CD4-positive, alpha-beta T cell (primary cell): ENCODE data around the gene KRT79. TPM values are rescaled to one million over a fixed set of nuclear protein-coding genes. Genes with fewer than 3 reads are reported as not detected.

ENCODE experiments used
- ATAC-seq: fragments of 200-7000 bp; cut with Tn5 transposase; one replicate; pipeline ENCODE4 v1.10.0; 2022; ENCODE audit warnings: mild to moderate bottlenecking; ENCODE audit not compliant: poor library complexity
- CTCF ChIA-PET: fragments of 350-600 bp; sonication (Branson Sonifier 250); formaldehyde crosslinking; loops from one replicate; lab custom pipeline; 2021; ENCODE audit warnings: antibody characterized with exemption, inconsistent platforms; lab: Charles Lee
- POLR2A ChIA-PET: fragments of 350-600 bp; sonication (Branson Sonifier 250); formaldehyde crosslinking; loops from one replicate; lab custom pipeline; 2021; ENCODE audit warnings: antibody characterized with exemption, inconsistent platforms; lab: Charles Lee
- DNase-seq, 14 experiments: peaks; one replicate each; pipeline ENCODE4 v3.0.0-alpha.2; 2013 to 2020; ENCODE audit warnings: mixed read lengths in 2 of 14
- H3K27ac ChIP-seq, 2 donors: one replicate each; pipeline versions ENCODE4 v1.5.1 to v1.7.0; 2013; ENCODE audit warnings: low read length in 2 of 2, low read depth in 1 of 2, mild to moderate bottlenecking in 1 of 2
- H3K27me3 ChIP-seq, 2 experiments: 1 replicate in 1 of 2; 2 replicates in 1 of 2; pipeline versions ENCODE4 v1.6.1 to v1.7.0; 2013; ENCODE audit warnings: low read length in 2 of 2, control low read depth in 1 of 2, mild to moderate bottlenecking in 1 of 2, moderate library complexity in 1 of 2; ENCODE audit not compliant: insufficient read depth in 2 of 2, control insufficient read depth in 1 of 2
- H3K36me3 ChIP-seq: one replicate; pipeline ENCODE4 v1.6.1; 2013; ENCODE audit warnings: low read length, control low read depth; ENCODE audit not compliant: insufficient read depth
- H3K4me1 ChIP-seq: one replicate; pipeline ENCODE4 v1.6.1; 2013; ENCODE audit warnings: low read length, control low read depth; ENCODE audit not compliant: insufficient read depth
- H3K4me3 ChIP-seq: one replicate; pipeline ENCODE4 v1.5.1; 2013; ENCODE audit warnings: mild to moderate bottlenecking, low read length, moderate library complexity
- H3K9me3 ChIP-seq, 2 experiments: 1 replicate in 1 of 2; 2 replicates in 1 of 2; pipeline versions ENCODE4 v1.6.1 to v1.7.0; 2013; ENCODE audit warnings: low read length in 2 of 2, mild to moderate bottlenecking in 2 of 2, control low read depth in 1 of 2, moderate library complexity in 1 of 2; ENCODE audit not compliant: control insufficient read depth in 1 of 2, insufficient read depth in 1 of 2
- H3K27ac Mint-ChIP-seq: one replicate; pipeline ENCODE4 v1.8.0; 2020; ENCODE audit warnings: mixed read lengths
- H3K27me3 Mint-ChIP-seq: one replicate; pipeline ENCODE4 v1.8.0; 2021; ENCODE audit warnings: mixed read lengths
- H3K36me3 Mint-ChIP-seq: one replicate; pipeline ENCODE4 v1.8.0; 2021; ENCODE audit warnings: low read depth, mixed read lengths
- H3K4me1 Mint-ChIP-seq: one replicate; pipeline ENCODE4 v1.8.0; 2021; ENCODE audit warnings: low read depth, mixed read lengths
- H3K4me3 Mint-ChIP-seq: one replicate; pipeline ENCODE4 v1.8.0; 2020; ENCODE audit warnings: mild to moderate bottlenecking, mixed read lengths
- H3K9me3 Mint-ChIP-seq: one replicate; pipeline ENCODE4 v1.8.0; 2020; ENCODE audit warnings: mixed read lengths
- intact Hi-C, 2 experiments: fragments of 100-400 bp; cut with DNase I in 1 of 2; cut with micrococcal nuclease in 1 of 2; formaldehyde crosslinking; loops; one replicate each; pipeline versions ENCODE4 v1.15.1 to v1.9.0; 2023 to 2025; cut with DNase I, micrococcal nuclease
- total RNA-seq, 174 experiments: library from RNA in 2 of 174; stranded (reverse) in 2 of 174; gene quantifications; one replicate each; pipeline ENCODE4 v1.2.3 and lab custom pipeline; 2021 to 2026
- TF ChIP-seq, protein P1 (sequence below): fragments of 200-600 bp; IDR thresholded peaks from one replicate; pipeline ENCODE4 v1.8.0; 2022; ENCODE audit warnings: antibody characterized with exemption, mild to moderate bottlenecking

The KRT79 gene
- total RNA-seq, 2 experiments from 2014 or later, result not detected

DNA sequence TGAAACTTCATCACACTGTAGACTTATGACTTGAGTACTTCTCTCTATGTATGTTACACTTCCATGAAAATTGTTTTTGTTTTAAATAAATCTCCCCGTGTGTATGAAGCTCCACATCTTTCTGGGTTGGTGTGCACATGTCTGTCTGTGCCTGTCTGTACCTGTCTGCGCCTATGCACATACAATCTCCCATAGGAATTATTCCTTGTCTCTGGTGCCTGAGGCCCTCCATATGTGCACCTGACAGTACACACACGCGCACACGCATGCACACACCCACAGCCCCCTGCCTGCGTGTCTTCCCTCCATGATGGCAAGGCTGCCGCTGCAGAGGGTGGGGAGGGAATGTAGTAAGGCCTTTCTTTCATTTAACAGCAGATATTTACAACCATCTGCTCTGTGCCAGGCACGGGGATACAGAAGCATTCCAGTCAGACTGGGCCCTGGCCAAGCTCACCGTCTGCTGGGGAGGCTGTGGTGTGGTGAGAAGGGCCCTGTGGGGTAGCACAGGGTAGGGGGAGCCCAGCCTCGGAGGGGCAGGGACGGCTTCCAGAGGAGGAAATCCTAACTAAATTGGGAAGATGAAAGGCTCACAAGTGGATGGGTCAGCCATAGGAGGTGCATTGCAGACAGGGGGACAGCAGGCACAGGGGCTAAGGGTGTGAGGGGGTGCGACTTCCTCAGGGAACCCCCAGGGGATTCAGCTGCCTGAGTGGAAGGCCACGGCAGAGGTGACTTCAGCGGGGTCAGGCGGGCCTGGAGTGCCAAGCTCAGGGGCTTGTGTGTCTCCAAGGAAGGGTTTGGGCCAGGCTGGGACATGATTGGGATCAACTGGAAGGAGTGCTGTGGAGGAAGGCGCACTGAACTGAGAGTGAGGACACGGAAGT lies 44.6 kb upstream of the KRT79 start:
- no peak overlapping the region for H3K27ac ChIP-seq
- H3K4me3 ChIP-seq, result no peak overlapping the region
- no peaks in the 10 kb centered on the region for H3K36me3 ChIP-seq
- Mint-ChIP-seq H3K36me3 (no peaks in the 10 kb centered on the region), H3K4me3 (no peak overlapping the region), H3K27me3 (peaks cover 9% of the 10 kb centered on the region), H3K27ac (no peak overlapping the region), H3K9me3 (no peaks in the 10 kb centered on the region), H3K4me1 (peaks cover 18% of the 10 kb centered on the region)
- DNase-seq, result no peak
- ChIA-PET CTCF (interaction anchor here (0.8 to 3.0 kb wide), 18 partner anchors 8 to 719 kb away, joined by 3 to 41 read pairs (median 4); partner anchors contain the start of gene EIF4B), POLR2A (interaction anchor here (0.6 to 2.1 kb wide), 8 partner anchors 8 to 725 kb away, joined by 3 to 10 read pairs (median 4); no protein-coding TSS in a partner anchor)
- peaks cover 25% of the 10 kb centered on the region for H3K4me1 ChIP-seq
- intact Hi-C loops, result loop anchor here (1.0 to 10.0 kb wide), 8 partner anchors 194 to 726 kb away; partner anchors contain the start of gene KRT1 (in 1 of the 2)
- TF ChIP-seq, protein P1, sequence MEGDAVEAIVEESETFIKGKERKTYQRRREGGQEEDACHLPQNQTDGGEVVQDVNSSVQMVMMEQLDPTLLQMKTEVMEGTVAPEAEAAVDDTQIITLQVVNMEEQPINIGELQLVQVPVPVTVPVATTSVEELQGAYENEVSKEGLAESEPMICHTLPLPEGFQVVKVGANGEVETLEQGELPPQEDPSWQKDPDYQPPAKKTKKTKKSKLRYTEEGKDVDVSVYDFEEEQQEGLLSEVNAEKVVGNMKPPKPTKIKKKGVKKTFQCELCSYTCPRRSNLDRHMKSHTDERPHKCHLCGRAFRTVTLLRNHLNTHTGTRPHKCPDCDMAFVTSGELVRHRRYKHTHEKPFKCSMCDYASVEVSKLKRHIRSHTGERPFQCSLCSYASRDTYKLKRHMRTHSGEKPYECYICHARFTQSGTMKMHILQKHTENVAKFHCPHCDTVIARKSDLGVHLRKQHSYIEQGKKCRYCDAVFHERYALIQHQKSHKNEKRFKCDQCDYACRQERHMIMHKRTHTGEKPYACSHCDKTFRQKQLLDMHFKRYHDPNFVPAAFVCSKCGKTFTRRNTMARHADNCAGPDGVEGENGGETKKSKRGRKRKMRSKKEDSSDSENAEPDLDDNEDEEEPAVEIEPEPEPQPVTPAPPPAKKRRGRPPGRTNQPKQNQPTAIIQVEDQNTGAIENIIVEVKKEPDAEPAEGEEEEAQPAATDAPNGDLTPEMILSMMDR, result no peak
- peaks cover 0 to 11% of the 10 kb centered on the region in 2 experiments for H3K27me3 ChIP-seq
- no peak for ATAC-seq
- no peaks in the 10 kb centered on the region for H3K9me3 ChIP-seq

DNA sequence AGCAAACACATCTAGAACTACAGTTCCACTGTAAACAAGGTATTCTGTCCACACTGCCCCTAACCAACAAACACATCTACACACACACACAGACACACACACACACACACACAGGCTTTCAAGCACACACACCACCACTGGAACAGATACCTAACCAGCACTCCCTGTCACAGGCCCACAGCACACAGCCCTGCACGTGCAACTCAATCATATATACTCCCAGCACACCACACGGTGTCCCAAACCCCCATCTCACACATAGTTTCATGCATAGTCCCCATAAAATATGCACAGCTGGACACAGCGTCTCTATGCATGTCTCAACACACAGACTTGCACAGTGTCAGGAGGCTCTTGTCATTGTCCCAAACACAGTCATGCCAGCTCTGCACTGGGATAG lies 43.1 kb upstream of the KRT79 start:
- H3K36me3 ChIP-seq, result no peaks in the 10 kb centered on the region
- Mint-ChIP-seq H3K27ac (no peak overlapping the region), H3K9me3 (no peaks in the 10 kb centered on the region), H3K27me3 (peaks cover 14% of the 10 kb centered on the region), H3K4me1 (peaks cover 26% of the 10 kb centered on the region), H3K4me3 (peak overlapping the region; percentile 1), H3K36me3 (no peaks in the 10 kb centered on the region)
- ChIA-PET CTCF (interaction anchor here (0.9 kb wide), 1 partner anchor 294 kb away, joined by 3 read pairs; no protein-coding TSS in a partner anchor), POLR2A (no interaction called here)
- no peak overlapping the region for H3K27ac ChIP-seq
- TF ChIP-seq, protein P1, result no peak
- intact Hi-C loops, result loop anchor here (5.0 to 10.0 kb wide), 2 partner anchors 192 to 550 kb away; partner anchors contain the start of gene KRT1 (in 1 of the 2)
- H3K27me3 ChIP-seq, result peaks cover 0 to 13% of the 10 kb centered on the region in 2 experiments
- H3K9me3 ChIP-seq, result no peaks in the 10 kb centered on the region
- DNase-seq (no peak), ATAC-seq (no peak)
- no peak overlapping the region for H3K4me3 ChIP-seq
- peaks cover 28% of the 10 kb centered on the region for H3K4me1 ChIP-seq

DNA sequence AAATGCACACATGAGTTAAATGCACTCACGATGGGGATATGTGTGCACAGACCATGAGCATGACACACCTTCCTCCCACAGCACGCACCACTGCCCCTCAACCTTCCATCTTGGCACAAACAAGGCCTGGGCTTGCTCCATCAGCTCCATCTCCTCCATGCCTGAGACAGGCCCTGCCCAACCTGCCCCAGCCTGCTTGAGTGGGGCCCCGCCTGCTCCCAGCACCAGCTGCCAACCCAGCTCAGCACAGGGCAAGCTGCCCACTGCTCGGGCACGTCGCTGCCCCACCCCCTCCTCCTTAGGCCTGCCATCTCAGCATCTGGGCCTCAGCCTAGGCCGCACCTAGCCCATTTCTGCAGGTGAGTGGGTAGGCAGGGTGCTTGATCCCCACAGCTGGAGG lies 42.3 kb upstream of the KRT79 start:
- Histone ChIP-seq H3K36me3 (no peaks in the 10 kb centered on the region), H3K4me3 (no peak overlapping the region), H3K9me3 (no peaks in the 10 kb centered on the region), H3K27me3 (peaks cover 0 to 13% of the 10 kb centered on the region in 2 experiments), H3K4me1 (peaks cover 28% of the 10 kb centered on the region), H3K27ac (no peak overlapping the region)
- no peak for DNase-seq
- ChIA-PET CTCF (no interaction called here), POLR2A (no interaction called here)
- H3K4me1 Mint-ChIP-seq, result peaks cover 26% of the 10 kb centered on the region
- H3K27ac Mint-ChIP-seq, result no peak overlapping the region
- no peaks in the 10 kb centered on the region for H3K36me3 Mint-ChIP-seq
- no peak overlapping the region for H3K4me3 Mint-ChIP-seq
- intact Hi-C loops, result loop anchor here (5.0 to 10.0 kb wide), 2 partner anchors 192 to 549 kb away; partner anchors contain the start of gene KRT1 (in 1 of the 2)
- H3K27me3 Mint-ChIP-seq, result peaks cover 14% of the 10 kb centered on the region
- no peaks in the 10 kb centered on the region for H3K9me3 Mint-ChIP-seq
- TF ChIP-seq, protein P1, result no peak
- ATAC-seq, result no peak
